Measurements from ENCODE around the gene RNF13.

DNA sequence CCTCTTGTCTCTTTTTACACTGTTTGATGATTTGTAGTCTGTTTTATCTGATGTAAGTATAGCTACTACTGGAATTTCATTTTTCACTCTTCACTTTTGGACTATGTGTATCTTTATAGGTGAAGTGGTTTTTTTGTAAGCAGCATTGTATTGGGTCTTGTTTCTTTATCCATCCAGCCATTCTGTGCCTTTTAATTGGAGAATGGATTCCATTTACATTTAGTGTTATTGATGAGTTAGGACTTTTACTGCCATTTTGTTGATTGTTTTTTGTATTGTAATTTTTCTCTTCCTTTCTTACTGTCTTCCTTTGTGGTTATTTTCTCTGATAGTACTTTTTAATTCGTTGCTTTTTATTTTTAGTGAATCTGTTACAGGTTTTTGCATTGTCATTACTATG lies 54.5 kb downstream of the RNF13 start:
- TF ChIP-seq GATA2 (IDR thresholded peaks at IDR 0.05; ENCODE audit: low read depth, low read length) (no peak), GATA3 (IDR thresholded peaks at IDR 0.05; ENCODE audit: low read depth, low read length) (no peak)

All from SH-SY5Y (cell line).